AG10803 (cell line): ENCODE results near the gene PIP4K2B.

Experiments
- DNase-seq: peaks from one replicate; pipeline ENCODE4 v3.0.0; 2010; ENCODE audit warnings: low read depth
- H3K4me3 ChIP-seq: 2 replicates; pipeline ENCODE4 v1.5.1; 2011; ENCODE audit warnings: mild to moderate bottlenecking, low read length, control low read depth
- TF ChIP-seq, protein P1 (sequence below): conservative IDR thresholded peaks from 2 replicates; pipeline ENCODE4 v1.5.1; 2011; ENCODE audit warnings: mild to moderate bottlenecking, low read length, control low read depth, inconsistent platforms

PIP4K2B gene

GRCh38 chr17:38799501-38800236 lies at the start of gene PIP4K2B:
TSS of gene PIP4K2B (minus strand) at chr17:38799556. CDS start at chr17:38799424, 132 bp downstream.
- TF ChIP-seq, protein P1, sequence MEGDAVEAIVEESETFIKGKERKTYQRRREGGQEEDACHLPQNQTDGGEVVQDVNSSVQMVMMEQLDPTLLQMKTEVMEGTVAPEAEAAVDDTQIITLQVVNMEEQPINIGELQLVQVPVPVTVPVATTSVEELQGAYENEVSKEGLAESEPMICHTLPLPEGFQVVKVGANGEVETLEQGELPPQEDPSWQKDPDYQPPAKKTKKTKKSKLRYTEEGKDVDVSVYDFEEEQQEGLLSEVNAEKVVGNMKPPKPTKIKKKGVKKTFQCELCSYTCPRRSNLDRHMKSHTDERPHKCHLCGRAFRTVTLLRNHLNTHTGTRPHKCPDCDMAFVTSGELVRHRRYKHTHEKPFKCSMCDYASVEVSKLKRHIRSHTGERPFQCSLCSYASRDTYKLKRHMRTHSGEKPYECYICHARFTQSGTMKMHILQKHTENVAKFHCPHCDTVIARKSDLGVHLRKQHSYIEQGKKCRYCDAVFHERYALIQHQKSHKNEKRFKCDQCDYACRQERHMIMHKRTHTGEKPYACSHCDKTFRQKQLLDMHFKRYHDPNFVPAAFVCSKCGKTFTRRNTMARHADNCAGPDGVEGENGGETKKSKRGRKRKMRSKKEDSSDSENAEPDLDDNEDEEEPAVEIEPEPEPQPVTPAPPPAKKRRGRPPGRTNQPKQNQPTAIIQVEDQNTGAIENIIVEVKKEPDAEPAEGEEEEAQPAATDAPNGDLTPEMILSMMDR: no peak
- H3K4me3 ChIP-seq: peak within 1 kb of the TSS; percentile 93
- DNase-seq: peak; percentile 99

DNA sequence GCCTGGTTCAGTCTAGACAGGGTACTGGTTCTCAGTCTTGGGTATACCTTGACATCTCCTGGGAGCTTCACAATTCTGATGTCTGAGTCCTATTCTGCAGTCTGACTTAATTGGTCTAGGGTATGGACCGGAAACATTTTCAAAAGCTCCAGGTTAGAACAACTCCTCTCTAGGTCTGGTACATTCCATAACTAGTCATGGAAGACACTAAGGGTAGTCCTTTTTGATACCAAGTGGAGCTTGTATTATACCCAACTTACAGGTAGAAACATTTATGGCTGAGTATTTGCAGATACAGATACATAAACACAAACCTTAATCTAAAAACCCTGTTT lies 49.2 kb upstream of the PIP4K2B start:
- TF ChIP-seq, protein P1: no peak
- no peak overlapping the region for H3K4me3 ChIP-seq
- no peak for DNase-seq

GRCh38 chr17:38844261-38844757 lies 45.0 kb upstream of the PIP4K2B start:
- TF ChIP-seq, protein P1: no peak
- H3K4me3 ChIP-seq: no peak overlapping the region
- peak; percentile 27 for DNase-seq

- TF ChIP-seq, protein P1: no peak
- H3K4me3 ChIP-seq: peak overlapping the region; percentile 99
- no peak for DNase-seq
These were observed 26.4 kb upstream of the PIP4K2B start for GRCh38 chr17:38825762-38826247.

- peak within 1 kb of the TSS; percentile 99 for H3K4me3 ChIP-seq
- TF ChIP-seq, protein P1: no peak
- peak; percentile 97 for DNase-seq
These were observed 25.8 kb upstream of the PIP4K2B start, which contains the start of gene CWC25 for GRCh38 chr17:38824899-38825761. TSS of gene CWC25 (minus strand) at chr17:38825321. CDS start at chr17:38825183, 138 bp downstream.

DNA sequence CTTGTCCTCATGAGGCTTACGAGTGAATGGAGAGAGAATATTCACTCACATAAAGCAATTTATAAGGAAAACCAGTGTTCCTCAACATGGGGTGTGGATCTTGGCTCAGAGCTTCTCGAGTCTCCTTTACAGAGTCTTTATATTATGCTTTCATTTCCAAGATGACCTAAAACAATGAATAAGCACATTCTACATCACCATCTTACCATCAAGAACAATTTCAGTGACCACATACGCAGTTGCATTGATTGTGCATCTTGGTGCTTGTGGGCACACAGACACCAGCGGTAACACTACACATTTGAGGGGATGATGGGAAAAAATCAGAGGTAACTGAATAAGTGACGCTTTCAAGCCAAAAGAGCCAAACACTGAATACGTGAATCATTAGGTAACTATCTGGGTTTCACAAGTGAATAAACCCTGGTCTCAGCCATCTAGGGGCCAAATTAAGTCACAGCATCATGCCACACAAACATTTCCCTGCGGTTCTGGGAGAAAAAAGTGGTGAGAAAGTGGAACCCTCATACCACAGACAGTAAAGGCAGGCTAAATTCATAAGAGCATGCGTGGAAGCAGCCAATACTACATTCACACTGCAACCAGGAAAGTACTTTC lies 16.3 kb upstream of the PIP4K2B start:
- DNase-seq: peak; percentile 68
- TF ChIP-seq, protein P1: peak; percentile 50

More for the DNA sequence above, 16.3 kb upstream of the PIP4K2B start:
- H3K4me3 ChIP-seq: no peak overlapping the region
